T-helper 2 cell treated with Interferon-gamma antibody and Interleukin-4, amounts not matched to agents 100 ng/mL and 5 ng/mL, for 36 hours (primary cell): ENCODE results near the gene CTRB2. TPM values are rescaled to one million over a fixed set of nuclear protein-coding genes. Genes with fewer than 3 reads are reported as not detected.

Experiments
- intact Hi-C: fragments of 100-400 bp; cut with micrococcal nuclease; formaldehyde crosslinking; loops from one replicate; pipeline ENCODE4 v1.15.1; 2023
- total RNA-seq: library from RNA; stranded (reverse); gene quantifications from 2 replicates; pipeline ENCODE4 v1.2.3, GENCODE V29; 2022

The CTRB2 gene
- total RNA-seq, 1 donor from 2014 or later = not detected

DNA sequence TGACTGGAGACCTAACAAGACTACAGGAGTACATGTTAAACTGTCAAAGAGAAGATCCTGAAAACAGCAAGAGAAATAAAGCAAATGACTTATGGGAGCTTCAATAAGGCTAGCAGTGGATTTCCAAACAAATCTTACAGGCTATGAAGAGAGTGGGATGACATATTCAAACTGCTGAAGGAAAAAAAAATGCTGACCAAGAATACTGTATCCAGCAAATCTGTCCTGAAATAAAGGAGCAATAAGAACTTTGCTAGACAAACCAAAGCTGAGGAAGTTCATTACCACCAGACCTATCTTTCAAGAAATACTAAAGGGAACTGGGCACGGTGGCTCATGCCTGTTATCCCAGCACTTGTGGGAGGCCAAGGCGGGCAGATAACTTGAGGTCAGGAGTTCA, 30.0 kb downstream of the CTRB2 start:
- intact Hi-C loops = no loop called here

DNA sequence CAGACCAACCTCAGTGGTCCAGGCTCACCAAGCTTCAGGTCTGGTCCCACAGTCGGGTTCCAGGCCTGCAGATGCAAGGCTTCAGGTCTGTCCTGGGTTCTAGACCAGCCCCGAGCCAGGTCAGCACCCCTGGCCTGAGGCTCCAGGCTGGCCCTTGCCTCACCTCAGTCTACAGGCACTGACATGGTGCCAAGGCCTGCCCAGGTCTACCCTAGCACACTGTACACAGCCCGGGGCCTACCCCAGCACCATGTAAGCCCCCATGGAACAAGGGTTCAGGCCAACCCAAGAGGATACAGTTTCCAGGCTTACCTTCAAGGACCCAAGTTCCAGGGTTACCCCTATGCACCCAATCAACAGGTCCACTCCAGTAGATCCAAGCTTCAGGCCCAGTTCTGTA, 31.9 kb downstream of the CTRB2 start:
- intact Hi-C loops = no loop called here

DNA sequence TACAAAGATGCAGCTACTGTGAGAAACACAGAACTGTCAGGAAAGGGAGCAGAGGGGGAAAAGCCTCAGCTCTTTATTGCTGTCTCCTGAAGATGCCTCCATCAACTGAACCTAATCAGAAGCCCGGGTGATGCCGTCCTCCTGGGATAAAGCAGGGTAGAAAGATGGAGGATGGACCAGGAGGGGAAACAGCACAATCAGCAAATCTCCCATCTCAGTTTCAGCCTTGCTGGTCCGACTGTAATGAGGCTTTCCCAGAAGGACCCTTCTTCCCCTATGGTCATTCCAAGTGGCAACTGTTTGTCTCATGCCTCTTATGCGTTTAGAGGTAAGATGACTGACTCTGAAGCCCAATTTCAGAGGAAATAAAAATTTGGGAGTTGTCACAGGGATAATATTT, 34.4 kb downstream of the CTRB2 start:
- intact Hi-C loops = no loop called here

DNA sequence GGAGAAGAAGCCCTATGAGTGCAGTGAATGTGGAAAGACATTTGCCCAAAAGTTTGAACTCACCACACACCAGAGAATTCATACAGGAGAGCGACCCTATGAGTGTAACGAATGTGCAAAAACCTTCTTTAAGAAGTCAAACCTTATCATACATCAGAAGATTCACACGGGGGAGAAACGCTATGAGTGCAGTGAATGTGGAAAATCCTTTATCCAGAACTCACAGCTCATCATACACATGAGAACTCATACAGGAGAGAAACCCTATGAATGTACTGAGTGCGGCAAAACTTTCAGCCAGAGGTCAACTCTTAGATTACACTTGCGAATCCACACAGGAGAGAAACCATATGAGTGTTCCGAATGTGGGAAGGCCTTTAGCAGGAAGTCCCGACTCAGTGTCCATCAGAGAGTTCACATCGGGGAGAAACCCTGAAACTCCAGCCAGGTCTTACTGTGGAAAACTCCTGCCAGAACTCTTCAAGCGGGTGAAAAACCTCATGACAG, 37.0 kb downstream of the CTRB2 start:
- intact Hi-C loops = no loop called here

DNA sequence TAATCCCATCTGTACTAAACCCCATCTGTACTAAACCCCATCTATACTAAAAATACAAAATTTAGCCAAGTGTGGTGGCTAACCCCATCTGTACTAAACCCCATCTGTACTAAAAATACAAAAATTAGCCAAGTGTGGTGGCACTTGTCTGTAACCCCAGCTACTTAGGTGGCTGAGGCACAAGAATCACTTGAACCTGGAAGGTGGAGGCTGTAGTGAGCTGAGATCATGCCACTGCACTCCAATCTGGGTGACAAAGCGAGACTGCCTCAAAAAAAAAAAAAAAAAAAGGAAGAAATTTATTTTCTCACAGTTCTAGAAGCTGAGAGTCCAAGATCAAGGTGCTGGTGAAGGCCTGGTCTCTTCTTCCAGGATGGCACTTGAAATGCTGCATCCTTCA, 46.6 kb downstream of the CTRB2 start:
- intact Hi-C loops = no loop called here

Other genes starting within 250 kb of the CTRB2 start
- gene WDR59, start 222.0 kb downstream of the CTRB2 start, total RNA-seq = 63.9 and 65.8 TPM in 2 replicates
- gene ZNRF1, start 208.1 kb downstream of the CTRB2 start, total RNA-seq = 17.3 and 17.6 TPM in 2 replicates
- gene LDHD, start 90.4 kb downstream of the CTRB2 start, total RNA-seq = 0.16 and 0.34 TPM in 2 replicates
- gene ZFP1, start 58.6 kb downstream of the CTRB2 start, total RNA-seq = 11.4 and 11.7 TPM in 2 replicates
- gene CTRB1, start 11.8 kb upstream of the CTRB2 start, total RNA-seq = not detected in 2 replicates
- not detected in 2 replicates for gene BCAR1, start 44.5 kb upstream of the CTRB2 start, total RNA-seq
- 36.3 and 38.1 TPM in 2 replicates for gene CFDP1, start 226.3 kb upstream of the CTRB2 start, total RNA-seq